ENCODE data around the gene RPRD2.
A peak's percentile ranks its signal among the peaks of the same experiment; 100 is the strongest.

Gene RPRD2

DNA sequence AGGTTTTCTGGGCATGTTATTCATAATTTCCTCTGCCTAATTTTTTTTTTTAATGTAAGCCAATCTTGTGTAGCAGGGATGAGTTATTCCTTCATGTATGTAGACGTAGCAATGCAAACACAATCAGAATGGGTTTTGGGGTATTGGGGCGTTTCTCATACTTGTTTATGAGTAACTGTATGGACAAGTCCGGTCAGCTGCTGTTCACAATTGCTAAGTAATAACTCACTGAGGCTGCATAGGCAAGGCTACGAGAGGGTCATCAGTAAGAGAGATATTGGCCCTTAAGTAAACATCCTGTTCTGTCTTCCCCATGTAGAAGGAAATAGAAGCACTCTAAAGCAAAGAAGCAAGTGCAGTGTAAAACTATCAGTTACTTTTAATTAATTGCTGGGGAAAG, 113.8 kb downstream of the RPRD2 start:
- WGBS (ENCODE audit: insufficient coverage) = 78% methylated on average over 4 of the region's 4 CpGs
- Histone ChIP-seq H3K4me3 (ENCODE audit: control insufficient read depth in 1 of 7, extremely low read depth in 1 of 7, insufficient read depth in 4 of 7, low read depth in 2 of 7, low read length in 6 of 7) (no peak overlapping the region), H3K4me1 (ENCODE audit: control extremely low read depth in 1 of 4, control insufficient read depth in 4 of 4, insufficient read depth in 4 of 4, low read length in 3 of 4) (peaks cover 0 to 2% (median 1%) of the 10 kb centered on the region in 4 experiments), H3K36me3 (ENCODE audit: control insufficient read depth in 4 of 4, insufficient read depth in 4 of 4, low read length in 3 of 4) (peaks cover 0 to 7% (median 6%) of the 10 kb centered on the region in 4 experiments), H3K27ac (ENCODE audit: insufficient read depth in 1 of 2, low read depth in 1 of 2, low read length in 2 of 2, poor library complexity in 1 of 2, severe bottlenecking in 2 of 2) (no peak overlapping the region), H3K9me3 (ENCODE audit: control extremely low read depth in 1 of 5, control insufficient read depth in 4 of 5, insufficient read depth in 2 of 5, low read depth in 1 of 5, low read length in 4 of 5) (no peaks in the 10 kb centered on the region), H3K27me3 (replicated peaks in 2 of 5; ENCODE audit: control insufficient read depth in 4 of 5, insufficient read depth in 5 of 5, low read length in 4 of 5) (no peaks in the 10 kb centered on the region)
- ChIA-PET POLR2A (interaction anchor here (0.7 kb wide), 1 partner anchor 9 kb away, joined by 7 read pairs; the partner anchor contains the start of gene TARS2), CTCF (interaction anchor here (0.6 to 1.0 kb wide), 4 partner anchors 44 to 1990 kb away, joined by 3 to 4 read pairs (median 3); no protein-coding TSS in a partner anchor)
- DNase-seq = no peak

- ChIA-PET CTCF (interaction anchor here (1.6 kb wide), 1 partner anchor 14 kb away, joined by 5 read pairs; no protein-coding TSS in a partner anchor), POLR2A (no interaction called here)
- no peak overlapping the region for H3K27ac ChIP-seq (ENCODE audit: insufficient read depth in 1 of 2, low read depth in 1 of 2, low read length in 2 of 2, poor library complexity in 1 of 2, severe bottlenecking in 2 of 2)
- H3K4me3 ChIP-seq (ENCODE audit: control insufficient read depth in 1 of 7, extremely low read depth in 1 of 7, insufficient read depth in 4 of 7, low read depth in 2 of 7, low read length in 6 of 7) = no peak overlapping the region
- no peaks in the 10 kb centered on the region for H3K27me3 ChIP-seq (replicated peaks in 2 of 5; ENCODE audit: control insufficient read depth in 4 of 5, insufficient read depth in 5 of 5, low read length in 4 of 5)
- H3K9me3 ChIP-seq (ENCODE audit: control extremely low read depth in 1 of 5, control insufficient read depth in 4 of 5, insufficient read depth in 2 of 5, low read depth in 1 of 5, low read length in 4 of 5) = no peaks in the 10 kb centered on the region
- DNase-seq = no peak
- 100% methylated on average over 2 of the region's 4 CpGs for WGBS (ENCODE audit: insufficient coverage)
- H3K4me1 ChIP-seq (ENCODE audit: control extremely low read depth in 1 of 4, control insufficient read depth in 4 of 4, insufficient read depth in 4 of 4, low read length in 3 of 4) = peaks cover 0 to 2% (median 1%) of the 10 kb centered on the region in 4 experiments
- H3K36me3 ChIP-seq (ENCODE audit: control insufficient read depth in 4 of 4, insufficient read depth in 4 of 4, low read length in 3 of 4) = no peaks in the 10 kb centered on the region
These were observed 115.4 kb downstream of the RPRD2 start for GRCh38 chr1:150479370-150479769.

GRCh38 chr1:150479927-150480352, 116.0 kb downstream of the RPRD2 start:
- Histone ChIP-seq H3K9me3 (ENCODE audit: control extremely low read depth in 1 of 5, control insufficient read depth in 4 of 5, insufficient read depth in 2 of 5, low read depth in 1 of 5, low read length in 4 of 5) (no peaks in the 10 kb centered on the region), H3K4me3 (ENCODE audit: control insufficient read depth in 1 of 7, extremely low read depth in 1 of 7, insufficient read depth in 4 of 7, low read depth in 2 of 7, low read length in 6 of 7) (no peak overlapping the region), H3K27me3 (replicated peaks in 2 of 5; ENCODE audit: control insufficient read depth in 4 of 5, insufficient read depth in 5 of 5, low read length in 4 of 5) (no peaks in the 10 kb centered on the region), H3K4me1 (ENCODE audit: control extremely low read depth in 1 of 4, control insufficient read depth in 4 of 4, insufficient read depth in 4 of 4, low read length in 3 of 4) (peaks cover 0 to 2% (median 1%) of the 10 kb centered on the region in 4 experiments), H3K36me3 (ENCODE audit: control insufficient read depth in 4 of 4, insufficient read depth in 4 of 4, low read length in 3 of 4) (no peaks in the 10 kb centered on the region), H3K27ac (ENCODE audit: insufficient read depth in 1 of 2, low read depth in 1 of 2, low read length in 2 of 2, poor library complexity in 1 of 2, severe bottlenecking in 2 of 2) (no peak overlapping the region)
- WGBS (ENCODE audit: insufficient coverage) = no CpG with 5 or more reads among the region's 2 CpGs
- no peak for DNase-seq
- POLR2A ChIA-PET = no interaction called here
- CTCF ChIA-PET = interaction anchor here (1.1 to 1.6 kb wide), 2 partner anchors 11 to 15 kb away, joined by 3 to 5 read pairs; no protein-coding TSS in a partner anchor

DNA sequence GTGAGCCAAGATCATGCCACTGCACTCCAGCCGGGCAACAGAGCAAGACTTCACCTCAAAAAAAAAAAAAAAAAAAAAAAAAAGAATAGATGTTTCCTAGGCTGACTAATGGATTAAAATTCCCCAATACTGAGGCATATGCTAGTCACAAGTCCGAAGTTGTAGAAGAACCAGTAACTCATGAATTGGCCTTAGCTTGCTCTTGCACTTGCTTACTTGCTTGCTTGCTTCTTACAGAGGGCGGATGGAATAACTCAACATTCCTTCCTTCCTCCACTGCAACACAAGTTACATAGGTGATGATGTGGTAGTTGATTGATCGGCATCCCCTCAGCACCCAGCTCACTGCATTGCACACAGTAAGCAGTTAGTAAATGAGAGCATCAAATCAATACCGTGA, 120.5 kb downstream of the RPRD2 start:
- Histone ChIP-seq H3K27me3 (replicated peaks in 2 of 5; ENCODE audit: control insufficient read depth in 4 of 5, insufficient read depth in 5 of 5, low read length in 4 of 5) (no peaks in the 10 kb centered on the region), H3K27ac (ENCODE audit: insufficient read depth in 1 of 2, low read depth in 1 of 2, low read length in 2 of 2, poor library complexity in 1 of 2, severe bottlenecking in 2 of 2) (no peak overlapping the region), H3K4me1 (ENCODE audit: control extremely low read depth in 1 of 4, control insufficient read depth in 4 of 4, insufficient read depth in 4 of 4, low read length in 3 of 4) (peaks cover 3 to 11% (median 8%) of the 10 kb centered on the region in 4 experiments), H3K4me3 (ENCODE audit: control insufficient read depth in 1 of 7, extremely low read depth in 1 of 7, insufficient read depth in 4 of 7, low read depth in 2 of 7, low read length in 6 of 7) (no peak overlapping the region), H3K36me3 (ENCODE audit: control insufficient read depth in 4 of 4, insufficient read depth in 4 of 4, low read length in 3 of 4) (peaks cover 0 to 8% (median 4%) of the 10 kb centered on the region in 4 experiments), H3K9me3 (ENCODE audit: control extremely low read depth in 1 of 5, control insufficient read depth in 4 of 5, insufficient read depth in 2 of 5, low read depth in 1 of 5, low read length in 4 of 5) (no peaks in the 10 kb centered on the region)
- DNase-seq = no peak
- CTCF ChIA-PET = interaction anchor here (0.6 kb wide), 2 partner anchors 48 to 971 kb away, joined by 3 to 4 read pairs; no protein-coding TSS in a partner anchor
- 88% methylated on average over 1 of the region's 5 CpGs for WGBS (ENCODE audit: insufficient coverage)
- POLR2A ChIA-PET = no interaction called here

DNA sequence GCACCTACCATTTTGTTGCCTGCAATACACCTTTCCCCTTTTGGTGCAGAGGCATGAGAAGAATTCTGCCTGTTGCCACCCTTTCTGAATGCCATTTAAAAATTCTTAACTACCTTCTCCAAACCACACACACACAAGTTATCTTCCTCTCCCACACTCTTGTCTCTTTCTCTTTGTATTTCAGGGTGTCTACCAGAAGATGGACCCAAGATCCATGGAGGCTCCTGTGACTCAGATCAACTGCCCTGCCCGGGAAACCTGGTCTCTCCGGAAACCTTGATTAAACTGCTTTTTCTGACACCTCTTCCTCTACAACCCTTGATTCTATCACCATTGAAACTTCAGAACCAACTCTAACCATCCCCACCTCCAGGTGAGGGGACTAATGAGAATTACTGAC, 120.9 kb downstream of the RPRD2 start:
- DNase-seq = peak; percentile 14 to 54 (median 49)
- 60% methylated on average over 1 of the region's 2 CpGs for WGBS (ENCODE audit: insufficient coverage)
- CTCF ChIA-PET = no interaction called here
- H3K27ac ChIP-seq (ENCODE audit: insufficient read depth in 1 of 2, low read depth in 1 of 2, low read length in 2 of 2, poor library complexity in 1 of 2, severe bottlenecking in 2 of 2) = no peak overlapping the region
- no peaks in the 10 kb centered on the region for H3K9me3 ChIP-seq (ENCODE audit: control extremely low read depth in 1 of 5, control insufficient read depth in 4 of 5, insufficient read depth in 2 of 5, low read depth in 1 of 5, low read length in 4 of 5)
- peaks cover 0 to 12% (median 4%) of the 10 kb centered on the region in 4 experiments for H3K36me3 ChIP-seq (ENCODE audit: control insufficient read depth in 4 of 4, insufficient read depth in 4 of 4, low read length in 3 of 4)
- H3K4me1 ChIP-seq (ENCODE audit: control extremely low read depth in 1 of 4, control insufficient read depth in 4 of 4, insufficient read depth in 4 of 4, low read length in 3 of 4) = peaks cover 3 to 11% (median 8%) of the 10 kb centered on the region in 4 experiments
- no peaks in the 10 kb centered on the region for H3K27me3 ChIP-seq (replicated peaks in 2 of 5; ENCODE audit: control insufficient read depth in 4 of 5, insufficient read depth in 5 of 5, low read length in 4 of 5)
- no peak overlapping the region for H3K4me3 ChIP-seq (ENCODE audit: control insufficient read depth in 1 of 7, extremely low read depth in 1 of 7, insufficient read depth in 4 of 7, low read depth in 2 of 7, low read length in 6 of 7)
- POLR2A ChIA-PET = interaction anchor here (0.6 kb wide), 1 partner anchor 689 kb away, joined by 5 read pairs; no protein-coding TSS in a partner anchor

DNA sequence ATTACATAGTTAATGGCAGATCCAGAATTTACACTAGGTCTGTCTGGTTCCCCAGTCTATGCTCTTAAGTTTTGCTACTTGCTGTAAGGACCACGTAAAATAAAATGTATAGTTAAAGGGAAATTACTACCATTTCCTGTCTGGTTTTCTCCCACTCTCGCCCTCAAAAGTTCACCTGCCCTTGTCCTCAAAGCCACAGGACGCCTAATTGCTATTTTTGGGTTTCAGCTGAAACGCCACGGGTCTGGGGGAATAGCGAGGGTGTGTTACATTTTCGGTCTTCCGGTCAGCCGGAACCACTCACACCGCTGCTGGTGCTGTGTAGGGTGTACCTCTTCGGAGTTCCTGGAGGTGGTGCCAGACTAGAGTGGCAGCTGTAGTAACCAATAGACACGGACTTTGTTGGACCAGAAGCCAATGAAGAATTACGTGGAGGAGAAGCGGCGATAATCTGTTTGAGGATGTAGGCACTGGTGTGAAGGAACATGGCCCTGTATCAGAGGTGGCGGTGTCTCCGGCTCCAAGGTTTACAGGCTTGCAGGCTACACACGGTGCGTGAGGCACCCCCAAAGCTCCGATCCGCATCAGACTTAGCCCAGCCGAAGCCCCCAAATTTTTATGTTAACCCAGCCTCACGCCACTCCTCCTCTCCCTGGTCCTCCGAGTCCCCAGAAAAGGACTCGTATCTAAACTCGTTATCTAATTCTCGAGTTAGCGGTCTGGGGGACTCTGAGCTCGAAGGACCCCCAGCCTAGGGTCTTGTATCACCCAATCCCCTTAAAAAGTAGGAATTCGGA, 123.2 kb downstream of the RPRD2 start, which contains the start of gene TARS2:
TARS2 (plus strand) TSS at position 454 of the 797 bp plus-strand sequence; CDS start at position 486, 32 bp downstream.
- Histone ChIP-seq H3K4me1 (ENCODE audit: control extremely low read depth in 1 of 4, control insufficient read depth in 4 of 4, insufficient read depth in 4 of 4, low read length in 3 of 4) (peaks cover 3 to 11% (median 8%) of the 10 kb centered on the region in 4 experiments), H3K9me3 (ENCODE audit: control extremely low read depth in 1 of 5, control insufficient read depth in 4 of 5, insufficient read depth in 2 of 5, low read depth in 1 of 5, low read length in 4 of 5) (no peaks in the 10 kb centered on the region), H3K4me3 (ENCODE audit: control insufficient read depth in 1 of 7, extremely low read depth in 1 of 7, insufficient read depth in 4 of 7, low read depth in 2 of 7, low read length in 6 of 7) (peak within 1 kb of the TSS; percentile 74 to 96 (median 91)), H3K36me3 (ENCODE audit: control insufficient read depth in 4 of 4, insufficient read depth in 4 of 4, low read length in 3 of 4) (peaks cover 4 to 31% (median 15%) of the 10 kb centered on the region in 4 experiments), H3K27me3 (replicated peaks in 2 of 5; ENCODE audit: control insufficient read depth in 4 of 5, insufficient read depth in 5 of 5, low read length in 4 of 5) (no peaks in the 10 kb centered on the region), H3K27ac (ENCODE audit: insufficient read depth in 1 of 2, low read depth in 1 of 2, low read length in 2 of 2, poor library complexity in 1 of 2, severe bottlenecking in 2 of 2) (peak within 1 kb of the TSS; percentile 69 to 90)
- ChIA-PET POLR2A (interaction anchor here (0.6 to 1.5 kb wide), 5 partner anchors 10 to 74 kb away, joined by 3 to 7 read pairs (median 3); no protein-coding TSS in a partner anchor), CTCF (interaction anchor here (1.1 to 1.7 kb wide), 4 partner anchors 17 to 46 kb away, joined by 3 to 6 read pairs (median 4); partner anchors contain the start of gene FALEC)
- 0% methylated on average over 27 of the region's 30 CpGs for WGBS (ENCODE audit: insufficient coverage)
- DNase-seq = peak; percentile 97 to 99 (median 99)

All from common myeloid progenitor, CD34-positive (primary cell).